Stimulated activated memory B cell treated with anti-CD40 and anti-IgM and Interleukin-4, amounts not matched to agents 10 μg/mL and 1 μg/mL and 100 μg/mL, for 72 hours (primary cell): Measurements from ENCODE around the gene PLEKHG4B.

Experiments used
- ATAC-seq: fragments of 150-1000 bp; cut with Tn5 transposase; 2 replicates; pipeline ENCODE4 v1.10.0; 2021
- H3K27ac Mint-ChIP-seq: one replicate; pipeline ENCODE4 v1.8.0; 2022; ENCODE audit warnings: mild to moderate bottlenecking, mixed read lengths
- H3K27me3 Mint-ChIP-seq: one replicate; pipeline ENCODE4 v1.8.0; 2022; ENCODE audit warnings: mixed read lengths
- H3K36me3 Mint-ChIP-seq: one replicate; pipeline ENCODE4 v1.8.0; 2022; ENCODE audit warnings: mixed read lengths
- H3K4me1 Mint-ChIP-seq: one replicate; pipeline ENCODE4 v1.8.0; 2022; ENCODE audit warnings: mixed read lengths
- H3K4me3 Mint-ChIP-seq: one replicate; pipeline ENCODE4 v1.8.0; 2022; ENCODE audit warnings: mild to moderate bottlenecking, moderate library complexity, mixed read lengths
- H3K9me3 Mint-ChIP-seq: one replicate; pipeline ENCODE4 v1.8.0; 2022; ENCODE audit warnings: mixed read lengths

The PLEKHG4B gene

GRCh38 chr5:147751-148150, 55.8 kb downstream of the PLEKHG4B start:
- Mint-ChIP-seq H3K4me1 (no peaks in the 10 kb centered on the region), H3K27ac (no peak overlapping the region), H3K36me3 (peaks cover 6% of the 10 kb centered on the region), H3K4me3 (no peak overlapping the region), H3K27me3 (peaks cover 40% of the 10 kb centered on the region), H3K9me3 (peaks cover 21% of the 10 kb centered on the region)
- ATAC-seq, result no peak

GRCh38 chr5:149745-150485, 57.9 kb downstream of the PLEKHG4B start:
- peaks cover 21% of the 10 kb centered on the region for H3K9me3 Mint-ChIP-seq
- no peak overlapping the region for H3K27ac Mint-ChIP-seq
- H3K4me3 Mint-ChIP-seq, result no peak overlapping the region
- no peaks in the 10 kb centered on the region for H3K4me1 Mint-ChIP-seq
- ATAC-seq, result no peak
- peaks cover 6% of the 10 kb centered on the region for H3K36me3 Mint-ChIP-seq
- H3K27me3 Mint-ChIP-seq, result peaks cover 31% of the 10 kb centered on the region

- Mint-ChIP-seq H3K27ac (no peak overlapping the region), H3K36me3 (peaks cover 6% of the 10 kb centered on the region), H3K9me3 (peaks cover 21% of the 10 kb centered on the region), H3K4me1 (no peaks in the 10 kb centered on the region), H3K27me3 (peaks cover 26% of the 10 kb centered on the region), H3K4me3 (no peak overlapping the region)
- no peak for ATAC-seq
Observed at GRCh38 chr5:150746-151145, 58.8 kb downstream of the PLEKHG4B start.

- Mint-ChIP-seq H3K4me1 (no peaks in the 10 kb centered on the region), H3K27ac (no peak overlapping the region), H3K27me3 (peaks cover 27% of the 10 kb centered on the region)
Observed at GRCh38 chr5:152077-152476, 60.1 kb downstream of the PLEKHG4B start.

GRCh38 chr5:153256-153655, 61.3 kb downstream of the PLEKHG4B start:
- H3K4me1 Mint-ChIP-seq, result no peaks in the 10 kb centered on the region
- H3K27me3 Mint-ChIP-seq, result peaks cover 31% of the 10 kb centered on the region
- no peak overlapping the region for H3K4me3 Mint-ChIP-seq
- no peaks in the 10 kb centered on the region for H3K36me3 Mint-ChIP-seq
- H3K27ac Mint-ChIP-seq, result no peak overlapping the region
- no peak for ATAC-seq
- H3K9me3 Mint-ChIP-seq, result peaks cover 5% of the 10 kb centered on the region

More at GRCh38 chr5:152077-152476, 60.1 kb downstream of the PLEKHG4B start:
- no peak for ATAC-seq
- H3K4me3 Mint-ChIP-seq, result no peak overlapping the region
- no peaks in the 10 kb centered on the region for H3K36me3 Mint-ChIP-seq
- H3K9me3 Mint-ChIP-seq, result peaks cover 13% of the 10 kb centered on the region

- no peaks in the 10 kb centered on the region for H3K4me1 Mint-ChIP-seq
- no peak overlapping the region for H3K27ac Mint-ChIP-seq
- peaks cover 4% of the 10 kb centered on the region for H3K9me3 Mint-ChIP-seq
- peaks cover 41% of the 10 kb centered on the region for H3K27me3 Mint-ChIP-seq
- no peaks in the 10 kb centered on the region for H3K36me3 Mint-ChIP-seq
- no peak overlapping the region for H3K4me3 Mint-ChIP-seq
- ATAC-seq, result no peak
Observed at GRCh38 chr5:154236-154635, 62.3 kb downstream of the PLEKHG4B start.

- Mint-ChIP-seq H3K9me3 (no peaks in the 10 kb centered on the region), H3K36me3 (no peaks in the 10 kb centered on the region), H3K4me3 (no peak overlapping the region), H3K27me3 (peaks cover 47% of the 10 kb centered on the region), H3K27ac (no peak overlapping the region), H3K4me1 (no peaks in the 10 kb centered on the region)
- ATAC-seq, result no peak
Observed at GRCh38 chr5:154826-155225, 62.9 kb downstream of the PLEKHG4B start.

- Mint-ChIP-seq H3K27me3 (peaks cover 57% of the 10 kb centered on the region), H3K9me3 (no peaks in the 10 kb centered on the region), H3K36me3 (no peaks in the 10 kb centered on the region), H3K4me3 (no peak overlapping the region), H3K4me1 (no peaks in the 10 kb centered on the region), H3K27ac (no peak overlapping the region)
- ATAC-seq, result no peak
Observed at GRCh38 chr5:155651-156410, 63.9 kb downstream of the PLEKHG4B start.

- Mint-ChIP-seq H3K36me3 (no peaks in the 10 kb centered on the region), H3K9me3 (no peaks in the 10 kb centered on the region), H3K27me3 (peaks cover 63% of the 10 kb centered on the region), H3K27ac (no peak overlapping the region), H3K4me3 (no peak overlapping the region), H3K4me1 (no peaks in the 10 kb centered on the region)
- ATAC-seq, result peak; percentile 7
Observed at GRCh38 chr5:156411-157072, 64.6 kb downstream of the PLEKHG4B start.

GRCh38 chr5:157126-157715, 65.3 kb downstream of the PLEKHG4B start:
- no peak overlapping the region for H3K4me3 Mint-ChIP-seq
- no peak overlapping the region for H3K27ac Mint-ChIP-seq
- H3K27me3 Mint-ChIP-seq, result peaks cover 63% of the 10 kb centered on the region
- H3K4me1 Mint-ChIP-seq, result no peaks in the 10 kb centered on the region
- ATAC-seq, result no peak
- H3K9me3 Mint-ChIP-seq, result no peaks in the 10 kb centered on the region
- no peaks in the 10 kb centered on the region for H3K36me3 Mint-ChIP-seq

- no peaks in the 10 kb centered on the region for H3K9me3 Mint-ChIP-seq
- no peaks in the 10 kb centered on the region for H3K36me3 Mint-ChIP-seq
- H3K27me3 Mint-ChIP-seq, result peaks cover 63% of the 10 kb centered on the region
- no peaks in the 10 kb centered on the region for H3K4me1 Mint-ChIP-seq
- H3K4me3 Mint-ChIP-seq, result no peak overlapping the region
- no peak for ATAC-seq
- no peak overlapping the region for H3K27ac Mint-ChIP-seq
Observed at GRCh38 chr5:157801-158200, 65.8 kb downstream of the PLEKHG4B start.

GRCh38 chr5:158807-159447, 67.0 kb downstream of the PLEKHG4B start:
- ATAC-seq, result no peak
- Mint-ChIP-seq H3K4me1 (no peaks in the 10 kb centered on the region), H3K36me3 (no peaks in the 10 kb centered on the region), H3K27me3 (peaks cover 63% of the 10 kb centered on the region), H3K27ac (no peak overlapping the region), H3K9me3 (no peaks in the 10 kb centered on the region), H3K4me3 (no peak overlapping the region)

GRCh38 chr5:159448-160172, 67.6 kb downstream of the PLEKHG4B start:
- Mint-ChIP-seq H3K36me3 (no peaks in the 10 kb centered on the region), H3K4me3 (no peak overlapping the region), H3K27ac (no peak overlapping the region), H3K27me3 (peaks cover 58% of the 10 kb centered on the region), H3K4me1 (no peaks in the 10 kb centered on the region), H3K9me3 (no peaks in the 10 kb centered on the region)
- ATAC-seq, result no peak

GRCh38 chr5:160173-160510, 68.2 kb downstream of the PLEKHG4B start:
- no peak for ATAC-seq
- no peaks in the 10 kb centered on the region for H3K36me3 Mint-ChIP-seq
- no peaks in the 10 kb centered on the region for H3K9me3 Mint-ChIP-seq
- H3K4me1 Mint-ChIP-seq, result no peaks in the 10 kb centered on the region
- H3K4me3 Mint-ChIP-seq, result no peak overlapping the region
- H3K27me3 Mint-ChIP-seq, result peaks cover 55% of the 10 kb centered on the region
- no peak overlapping the region for H3K27ac Mint-ChIP-seq
